ENCODE results near the gene CD320.
A peak's percentile ranks its signal among the peaks of the same experiment; 100 is the strongest.

The CD320 gene

GRCh38 chr19:8252922-8253589 is 55.1 kb downstream of the CD320 start:
- peak; percentile 89 to 90 for DNase-seq
